H1 (cell line): ENCODE data around the gene RHBG. TPM values are rescaled to one million over a fixed set of nuclear protein-coding genes. Genes with fewer than 3 reads are reported as not detected.
A peak's percentile ranks its signal among the peaks of the same experiment; 100 is the strongest.

Source experiments
- ASH2L ChIP-seq: fragments of 200-600, 300-600 bp; sonication (generic); IDR thresholded peaks from one replicate; pipeline ENCODE4 v1.7.1; 2017; ENCODE audit warnings: low read length
- ATF3 ChIP-seq: IDR thresholded peaks from 2 replicates; pipeline ENCODE4 v1.6.1; 2011; ENCODE audit warnings: low read depth, mild to moderate bottlenecking, low read length; ENCODE audit not compliant: insufficient read depth
- BACH1 ChIP-seq: IDR thresholded peaks from 2 replicates; pipeline ENCODE4 v1.6.1; 2012; ENCODE audit warnings: low read length, improper control_type of control experiment
- CREB1 ChIP-seq: IDR thresholded peaks from 2 replicates; pipeline ENCODE4 v1.6.1; 2012; ENCODE audit warnings: inconsistent platforms
- EGR1 ChIP-seq: IDR thresholded peaks from 2 replicates; pipeline ENCODE4 v1.6.1; 2011; ENCODE audit warnings: low read depth, low read length, borderline replicate concordance
- FOSL1 ChIP-seq: IDR thresholded peaks from 2 replicates; pipeline ENCODE4 v1.6.1; 2011; ENCODE audit warnings: mild to moderate bottlenecking, low read depth, low read length, moderate library complexity; ENCODE audit not compliant: insufficient read depth
- GABPA ChIP-seq: IDR thresholded peaks from 2 replicates; pipeline ENCODE4 v1.6.1; 2011; ENCODE audit warnings: mild to moderate bottlenecking, low read length, moderate library complexity, borderline replicate concordance; ENCODE audit not compliant: insufficient read depth
- GTF2F1 ChIP-seq: IDR thresholded peaks from 2 replicates; pipeline ENCODE4 v1.6.1; 2012; ENCODE audit warnings: low read depth, low read length, improper control_type of control experiment, borderline replicate concordance
- HDAC6 ChIP-seq: IDR thresholded peaks from one replicate; pipeline ENCODE4 v1.7.1; 2012; ENCODE audit warnings: low read depth, mild to moderate bottlenecking, inconsistent platforms, low read length, moderate library complexity
- JUN ChIP-seq: IDR thresholded peaks from 2 replicates; pipeline ENCODE4 v1.6.1; 2011; ENCODE audit warnings: low read depth, mild to moderate bottlenecking, improper control_type of control experiment, low read length
- JUND ChIP-seq: IDR thresholded peaks from 2 replicates; pipeline ENCODE4 v1.6.1; 2011; ENCODE audit warnings: mild to moderate bottlenecking, improper control_type of control experiment, low read length
- KDM1A ChIP-seq: fragments of 200-600, 300-600 bp; sonication (generic); IDR thresholded peaks from 2 replicates; pipeline ENCODE4 v1.7.1; 2016; ENCODE audit warnings: mild to moderate bottlenecking, low read length, borderline replicate concordance
- KDM5A ChIP-seq: fragments of 200-600 bp; IDR thresholded peaks from 2 replicates; pipeline ENCODE4 v1.7.1; 2012; ENCODE audit warnings: mild to moderate bottlenecking, low read length, inconsistent platforms, mixed read lengths
- MAFK ChIP-seq: IDR thresholded peaks from 2 replicates; pipeline ENCODE4 v1.6.1; 2012; ENCODE audit warnings: low read depth, mild to moderate bottlenecking, improper control_type of control experiment, low read length
- MAX ChIP-seq: IDR thresholded peaks from 2 replicates; pipeline ENCODE4 v1.6.1; 2012; ENCODE audit warnings: inconsistent platforms
- NANOG ChIP-seq: IDR thresholded peaks from 2 replicates; pipeline ENCODE4 v1.6.1; 2011; ENCODE audit warnings: low read length, low read depth, mild to moderate bottlenecking, inconsistent platforms; ENCODE audit not compliant: insufficient read depth, poor library complexity, severe bottlenecking
- NRF1 ChIP-seq: IDR thresholded peaks from 2 replicates; pipeline ENCODE4 v1.6.1; 2011; ENCODE audit warnings: mild to moderate bottlenecking, low read depth, low read length, improper control_type of control experiment
- POLR2A ChIP-seq, 2 experiments: IDR thresholded peaks; 1 replicate in 1 of 2; 2 replicates in 1 of 2; pipeline ENCODE4 v1.6.1; 2011; ENCODE audit warnings: low read depth in 2 of 2, low read length in 2 of 2, mild to moderate bottlenecking in 2 of 2; ENCODE audit errors: control extremely low read depth in 1 of 2
- SAP30 ChIP-seq: fragments of 300-600 bp; sonication (generic); IDR thresholded peaks from 2 replicates; pipeline ENCODE4 v1.7.1; 2012; ENCODE audit warnings: low read length, moderate library complexity, mild to moderate bottlenecking, inconsistent platforms; ENCODE audit not compliant: insufficient read depth, insufficient replicate concordance
- SIN3A ChIP-seq, 2 experiments: IDR thresholded peaks in 1 of 2; conservative IDR thresholded peaks in 1 of 2; 2 replicates each; pipeline ENCODE4 v1.6.1; 2011 to 2012; ENCODE audit warnings: low read length in 2 of 2, improper control_type of control experiment in 1 of 2, low read depth in 1 of 2, mild to moderate bottlenecking in 1 of 2
- SIX5 ChIP-seq: IDR thresholded peaks from 2 replicates; pipeline ENCODE4 v1.6.1; 2011; ENCODE audit warnings: mild to moderate bottlenecking, low read depth, low read length
- SP2 ChIP-seq: IDR thresholded peaks from 2 replicates; pipeline ENCODE4 v1.6.1; 2012; ENCODE audit warnings: mild to moderate bottlenecking, low read length, inconsistent platforms
- TAF1 ChIP-seq: IDR thresholded peaks from 2 replicates; pipeline ENCODE4 v1.6.1; 2011; ENCODE audit warnings: mild to moderate bottlenecking, low read depth, low read length
- TCF12 ChIP-seq: IDR thresholded peaks from 2 replicates; pipeline ENCODE4 v1.6.1; 2011; ENCODE audit warnings: low read depth, mild to moderate bottlenecking, low read length
- YY1 ChIP-seq: IDR thresholded peaks from 2 replicates; pipeline ENCODE4 v1.6.1; 2011; ENCODE audit warnings: low read depth, mild to moderate bottlenecking, low read length
- polyA plus RNA-seq, 7 experiments: library from polyadenylated mRNA; depleted of rRNA in 3 of 7; stranded (reverse) in 5 of 7; unstranded in 2 of 7; fragments of >200 nt in 5 of 7; fragments of 200-250 nt in 2 of 7; gene quantifications; 1 replicate in 5 of 7; 2 replicates in 1 of 7; 4 replicates in 1 of 7; pipeline versions ENCODE4 v1.2.1 to v1.2.3, GENCODE V29; 2011 to 2013; ENCODE audit warnings: missing spikeins in 2 of 7, mixed read lengths in 2 of 7
- total RNA-seq: library from RNA; stranded (reverse); fragmentation: NEBNext Ultra II Directional; extraction: Animal tissue kit (Norgen Biotek cat#: 25700); gene quantifications from 2 replicates; pipeline ENCODE4 v1.2.1, GENCODE V29; 2021

RHBG gene
- total and polyA plus RNA-seq, 2 of the 8 experiments (the other 6 are each of a cell fraction or from before 2014, with no cell fraction given), result 2.6 to 2.7 TPM

DNA sequence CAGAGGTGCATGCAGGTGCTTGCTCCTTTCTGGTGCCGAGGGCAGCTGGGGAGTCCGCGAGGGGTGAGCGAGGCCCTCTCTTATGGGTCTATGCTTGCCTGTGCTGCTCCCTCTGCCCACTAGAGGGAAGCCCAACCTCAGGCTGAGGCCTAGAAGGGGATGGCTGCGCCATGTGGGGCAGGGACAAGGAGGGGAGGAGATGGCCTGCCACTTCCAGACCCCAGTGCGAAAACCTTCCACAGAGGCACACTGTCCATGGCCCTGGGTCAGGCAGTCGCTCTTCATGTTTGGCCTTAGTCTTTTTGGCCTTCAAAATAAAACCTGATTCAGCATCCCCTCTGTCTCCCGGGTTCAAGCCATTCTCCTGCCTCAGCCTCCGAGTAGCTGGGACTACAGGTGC is 14.0 kb downstream of the RHBG start (continued):
- TF ChIP-seq MAX (peak; percentile 73), KDM1A (no peak), GTF2F1 (no peak), TCF12 (no peak), NRF1 (no peak), SIN3A (conservative IDR thresholded peaks at IDR 0.05 in 1 of 2, IDR thresholded peaks at IDR 0.05 in 1 of 2; ENCODE audit: low read depth in 1 of 2, low read length in 2 of 2) (peak in 1 of 2 experiments; percentile 29; a peak in 1 of 4 replicates), GABPA (no peak), MAFK (no peak), ATF3 (no peak), EGR1 (no peak), SAP30 (no peak), YY1 (peak; percentile 38; the same call in 1 of the 2 replicates), SP2 (no peak), HDAC6 (no peak), SIX5 (no peak), BACH1 (no peak), KDM5A (no peak), JUND (no peak), CREB1 (no peak), FOSL1 (no peak), JUN (no peak), NANOG (no peak), POLR2A (IDR thresholded peaks at IDR 0.05; ENCODE audit: control extremely low read depth in 1 of 2, low read depth in 2 of 2, low read length in 2 of 2) (no peak), ASH2L (no peak), TAF1 (no peak)
